Measurements from ENCODE around the gene AGK.
"Not testable (repeated sequence)": the region's sequence is repeated elsewhere in the genome, so short reads cannot be mapped to it uniquely, and the experiment has no call there.

- TF ChIP-seq CTCF (IDR thresholded peaks at IDR 0.05; ENCODE audit: insufficient read depth, low read length); GABPA (IDR thresholded peaks at IDR 0.05; ENCODE audit: low read depth): not testable (repeated sequence)
Measured at GRCh38 chr7:141557831-141558531, 6.8 kb downstream of the AGK start.

All from HL-60 (cell line).